ENCODE results near the gene KRTAP10-1. TPM values are rescaled to one million over a fixed set of nuclear protein-coding genes. Genes with fewer than 3 reads are reported as not detected.

KRTAP10-1 gene
- total RNA-seq, 1 donor from 2014 or later: not detected

- Histone ChIP-seq H3K36me3 (ENCODE audit: control insufficient read depth, insufficient read depth, low read length) (no peaks in the 10 kb centered on the region), H3K4me3 (ENCODE audit: low read depth, low read length) (no peak overlapping the region), H3K27me3 (ENCODE audit: control insufficient read depth, insufficient read depth, low read length) (no peaks in the 10 kb centered on the region)
- FAIRE-seq (no peak), DNase-seq (ENCODE audit: low read depth) (no peak)
- no peak for TF ChIP-seq CTCF (IDR thresholded peaks at IDR 0.05; ENCODE audit: insufficient read depth, low read length, severe bottlenecking)
Measured at GRCh38 chr21:44500111-44500510, 39.9 kb downstream of the KRTAP10-1 start.

- no peaks in the 10 kb centered on the region for H3K27me3 ChIP-seq (ENCODE audit: control insufficient read depth, insufficient read depth, low read length)
Measured at GRCh38 chr21:44499631-44500030, 40.4 kb downstream of the KRTAP10-1 start.

GRCh38 chr21:44499211-44499560 is 40.8 kb downstream of the KRTAP10-1 start:
- FAIRE-seq: no peak
- H3K4me3 ChIP-seq (ENCODE audit: low read depth, low read length): no peak overlapping the region

More at GRCh38 chr21:44499631-44500030, 40.4 kb downstream of the KRTAP10-1 start:
- no peak for DNase-seq (ENCODE audit: low read depth)
- no peak for TF ChIP-seq CTCF (IDR thresholded peaks at IDR 0.05; ENCODE audit: insufficient read depth, low read length, severe bottlenecking)
- H3K36me3 ChIP-seq (ENCODE audit: control insufficient read depth, insufficient read depth, low read length): no peaks in the 10 kb centered on the region
- no peak overlapping the region for H3K4me3 ChIP-seq (ENCODE audit: low read depth, low read length)
- no peak for FAIRE-seq

GRCh38 chr21:44498280-44499210 is 41.5 kb downstream of the KRTAP10-1 start:
- FAIRE-seq: no peak
- Histone ChIP-seq H3K36me3 (ENCODE audit: control insufficient read depth, insufficient read depth, low read length) (no peaks in the 10 kb centered on the region), H3K4me3 (ENCODE audit: low read depth, low read length) (no peak overlapping the region), H3K27me3 (ENCODE audit: control insufficient read depth, insufficient read depth, low read length) (no peaks in the 10 kb centered on the region)
- no peak for TF ChIP-seq CTCF (IDR thresholded peaks at IDR 0.05; ENCODE audit: insufficient read depth, low read length, severe bottlenecking)
- no peak for DNase-seq (ENCODE audit: low read depth)

More at GRCh38 chr21:44499211-44499560, 40.8 kb downstream of the KRTAP10-1 start:
- H3K27me3 ChIP-seq (ENCODE audit: control insufficient read depth, insufficient read depth, low read length): no peaks in the 10 kb centered on the region
- TF ChIP-seq CTCF (IDR thresholded peaks at IDR 0.05; ENCODE audit: insufficient read depth, low read length, severe bottlenecking): no peak
- DNase-seq (ENCODE audit: low read depth): no peak
- H3K36me3 ChIP-seq (ENCODE audit: control insufficient read depth, insufficient read depth, low read length): no peaks in the 10 kb centered on the region

GRCh38 chr21:44497703-44498126 is 42.3 kb downstream of the KRTAP10-1 start:
- no peaks in the 10 kb centered on the region for H3K36me3 ChIP-seq (ENCODE audit: control insufficient read depth, insufficient read depth, low read length)
- no peak for FAIRE-seq
- no peaks in the 10 kb centered on the region for H3K27me3 ChIP-seq (ENCODE audit: control insufficient read depth, insufficient read depth, low read length)
- H3K4me3 ChIP-seq (ENCODE audit: low read depth, low read length): no peak overlapping the region
- TF ChIP-seq CTCF (IDR thresholded peaks at IDR 0.05; ENCODE audit: insufficient read depth, low read length, severe bottlenecking): no peak
- DNase-seq (ENCODE audit: low read depth): no peak
